Thoracic aorta (tissue), 2 donors: ENCODE data around the gene SMG5. TPM values are rescaled to one million over a fixed set of nuclear protein-coding genes. Genes with fewer than 3 reads are reported as not detected.

Experiments used
- ATAC-seq: fragments of 150-250 bp; one replicate; pipeline ENCODE4 v1.8.0; 2017; ENCODE audit warnings: low read depth; ENCODE audit not compliant: insufficient number of reproducible peaks, low FRiP score
- DNase-seq: peaks from one replicate; pipeline ENCODE4 v3.0.0-alpha.2; 2020; ENCODE audit warnings: low spot score
- H3K27ac ChIP-seq, 2 donors: fragments of 200-600 bp; sonication (generic); 1 replicate in 1 of 2; 2 replicates in 1 of 2; pipeline ENCODE4 v1.5.1; 2016; ENCODE audit warnings: mild to moderate bottlenecking in 2 of 2, moderate library complexity in 2 of 2
- H3K27me3 ChIP-seq: fragments of 200-600 bp; sonication (generic); replicated peaks from 2 replicates; pipeline ENCODE4 v1.6.0; 2016; ENCODE audit warnings: mild to moderate bottlenecking; ENCODE audit not compliant: insufficient read depth
- H3K36me3 ChIP-seq: fragments of 200-600 bp; sonication (generic); one replicate; pipeline ENCODE4 v1.5.1; 2016
- H3K4me1 ChIP-seq, 2 donors: fragments of 200-600 bp; sonication (generic); 1 replicate in 1 of 2; 2 replicates in 1 of 2; pipeline versions ENCODE4 v1.5.1 to v1.6.0; 2016; ENCODE audit warnings: low read depth in 2 of 2, mild to moderate bottlenecking in 1 of 2; ENCODE audit not compliant: control insufficient read depth in 1 of 2
- H3K4me3 ChIP-seq: fragments of 200-600 bp; sonication (generic); 2 replicates; pipeline ENCODE4 v1.5.1; 2016; ENCODE audit warnings: mild to moderate bottlenecking
- H3K9me3 ChIP-seq: fragments of 200-600 bp; sonication (generic); 2 replicates; pipeline ENCODE4 v1.5.1; 2016
- CTCF ChIP-seq: fragments of 200-600 bp; sonication (generic); IDR thresholded peaks from one replicate; pipeline ENCODE4 v1.5.1; 2019; ENCODE audit warnings: antibody characterized with exemption
- total RNA-seq, 2 donors: library from RNA; depleted of rRNA; stranded (reverse); fragments of >200 nt; gene quantifications; one replicate each; pipeline versions ENCODE4 v1.1.0 to v1.2.3, GENCODE V29; 2016

The SMG5 gene
- total RNA-seq, 2 donors from 2014 or later: 57.8 to 72.7 TPM

GRCh38 chr1:156232201-156232894 lies 50.3 kb downstream of the SMG5 start:
- Histone ChIP-seq H3K27me3 (no peaks in the 10 kb centered on the region), H3K36me3 (peaks cover 39% of the 10 kb centered on the region), H3K4me1 (no peaks in the 10 kb centered on the region), H3K4me3 (no peak overlapping the region), H3K27ac (no peak overlapping the region), H3K9me3 (no peaks in the 10 kb centered on the region)
- DNase-seq (no peak), ATAC-seq (no peak)
- TF ChIP-seq CTCF: no peak

GRCh38 chr1:156230473-156230837 lies 52.2 kb downstream of the SMG5 start:
- H3K27ac ChIP-seq: no peak overlapping the region
- H3K4me1 ChIP-seq: no peaks in the 10 kb centered on the region
- no peak for TF ChIP-seq CTCF
- no peak overlapping the region for H3K4me3 ChIP-seq
- H3K36me3 ChIP-seq: peaks cover 23% of the 10 kb centered on the region
- DNase-seq: no peak
- H3K27me3 ChIP-seq: no peaks in the 10 kb centered on the region
- ATAC-seq: no peak
- no peaks in the 10 kb centered on the region for H3K9me3 ChIP-seq

- no peaks in the 10 kb centered on the region for H3K27me3 ChIP-seq
- H3K4me1 ChIP-seq: no peaks in the 10 kb centered on the region
- TF ChIP-seq CTCF: no peak
- H3K27ac ChIP-seq: no peak overlapping the region
- no peak for ATAC-seq
- H3K9me3 ChIP-seq: no peaks in the 10 kb centered on the region
- no peak overlapping the region for H3K4me3 ChIP-seq
- DNase-seq: no peak
- H3K36me3 ChIP-seq: peaks cover 20% of the 10 kb centered on the region
Measured at GRCh38 chr1:156229809-156230472, 52.7 kb downstream of the SMG5 start.

GRCh38 chr1:156228501-156228900 lies 54.1 kb downstream of the SMG5 start:
- H3K4me1 ChIP-seq: no peaks in the 10 kb centered on the region
- DNase-seq (no peak), ATAC-seq (no peak)
- no peak overlapping the region for H3K4me3 ChIP-seq
- no peak overlapping the region for H3K27ac ChIP-seq
- no peaks in the 10 kb centered on the region for H3K9me3 ChIP-seq
- H3K27me3 ChIP-seq: no peaks in the 10 kb centered on the region
- peaks cover 11% of the 10 kb centered on the region for H3K36me3 ChIP-seq
- TF ChIP-seq CTCF: no peak

- DNase-seq (no peak), ATAC-seq (no peak)
- H3K4me3 ChIP-seq: no peak overlapping the region
- TF ChIP-seq CTCF: no peak
- no peaks in the 10 kb centered on the region for H3K4me1 ChIP-seq
- H3K27ac ChIP-seq: no peak overlapping the region
- H3K9me3 ChIP-seq: no peaks in the 10 kb centered on the region
- no peaks in the 10 kb centered on the region for H3K27me3 ChIP-seq
- peaks cover 16% of the 10 kb centered on the region for H3K36me3 ChIP-seq
Measured at GRCh38 chr1:156226782-156227181, 55.8 kb downstream of the SMG5 start.
